ENCODE measurements around the gene ARFGEF3. TPM values are rescaled to one million over a fixed set of nuclear protein-coding genes. Genes with fewer than 3 reads are reported as not detected.

Gene ARFGEF3
- total RNA-seq, 3 donors from 2014 or later, result 10.1 to 24.3 (median 21.1) TPM

GRCh38 chr6:138241934-138242333 is 80.2 kb downstream of the ARFGEF3 start:
- DNase-seq (no peak), ATAC-seq (no peak)
- Histone ChIP-seq H3K4me1 (ENCODE audit: low read depth) (no peaks in the 10 kb centered on the region), H3K9me3 (no peaks in the 10 kb centered on the region), H3K4me3 (no peak overlapping the region), H3K36me3 (ENCODE audit: low read depth) (no peaks in the 10 kb centered on the region)
- no peak for TF ChIP-seq CTCF (IDR thresholded peaks at IDR 0.05)
- intact Hi-C loops (cut with DNase I, micrococcal nuclease), result no loop called here

- intact Hi-C loops (cut with DNase I, micrococcal nuclease), result no loop called here
- TF ChIP-seq CTCF (IDR thresholded peaks at IDR 0.05), result no peak
- peak; percentile 84 for ATAC-seq
- Histone ChIP-seq H3K36me3 (ENCODE audit: low read depth) (no peaks in the 10 kb centered on the region), H3K4me3 (no peak overlapping the region), H3K9me3 (no peaks in the 10 kb centered on the region), H3K4me1 (ENCODE audit: low read depth) (no peaks in the 10 kb centered on the region)
- DNase-seq, result no peak
Measured at GRCh38 chr6:138242987-138243592, 81.4 kb downstream of the ARFGEF3 start.

- ATAC-seq, result no peak
- H3K36me3 ChIP-seq (ENCODE audit: low read depth), result no peaks in the 10 kb centered on the region
- H3K4me3 ChIP-seq, result no peak overlapping the region
- H3K4me1 ChIP-seq (ENCODE audit: low read depth), result no peaks in the 10 kb centered on the region
- intact Hi-C loops (cut with DNase I, micrococcal nuclease), result no loop called here
- DNase-seq, result no peak
- TF ChIP-seq CTCF (IDR thresholded peaks at IDR 0.05), result no peak
- no peaks in the 10 kb centered on the region for H3K9me3 ChIP-seq
Measured at GRCh38 chr6:138245751-138246150, 84.0 kb downstream of the ARFGEF3 start.

- Histone ChIP-seq H3K4me1 (ENCODE audit: low read depth) (no peaks in the 10 kb centered on the region), H3K4me3 (no peak overlapping the region), H3K36me3 (ENCODE audit: low read depth) (no peaks in the 10 kb centered on the region), H3K9me3 (no peaks in the 10 kb centered on the region)
- DNase-seq (no peak), ATAC-seq (no peak)
- no peak for TF ChIP-seq CTCF (IDR thresholded peaks at IDR 0.05)
- intact Hi-C loops (cut with DNase I, micrococcal nuclease), result no loop called here
Measured at GRCh38 chr6:138246650-138247440, 85.1 kb downstream of the ARFGEF3 start.

- ATAC-seq (no peak), DNase-seq (no peak)
Measured at GRCh38 chr6:138248011-138248410, 86.3 kb downstream of the ARFGEF3 start.

More at GRCh38 chr6:138248011-138248410, 86.3 kb downstream of the ARFGEF3 start:
- intact Hi-C loops (cut with DNase I, micrococcal nuclease), result no loop called here
- no peak for TF ChIP-seq CTCF (IDR thresholded peaks at IDR 0.05)
- H3K4me1 ChIP-seq (ENCODE audit: low read depth), result no peaks in the 10 kb centered on the region
- H3K4me3 ChIP-seq, result no peak overlapping the region
- H3K36me3 ChIP-seq (ENCODE audit: low read depth), result no peaks in the 10 kb centered on the region
- H3K9me3 ChIP-seq, result no peaks in the 10 kb centered on the region

All from mucosa of descending colon (tissue), 3 donors.